Occipital lobe (tissue), 2 donors: ENCODE data around the gene ATP5MC2. TPM values are rescaled to one million over a fixed set of nuclear protein-coding genes. Genes with fewer than 3 reads are reported as not detected.
A peak's percentile ranks its signal among the peaks of the same experiment; 100 is the strongest.
"Not testable (repeated sequence)": the region's sequence is repeated elsewhere in the genome, so short reads cannot be mapped to it uniquely, and the experiment has no call there.

Experiments used
- DNase-seq: peaks from one replicate; lab custom pipeline; 2025; lab: John Stamatoyannopoulos, UW
- total RNA-seq: library from RNA; depleted of rRNA; stranded (reverse); fragments of >200 nt; gene quantifications from one replicate; pipeline ENCODE4 v1.2.3, GENCODE V29; 2014

ATP5MC2 gene
- total RNA-seq, 1 donor from 2014 or later = 61.8 TPM

- DNase-seq = no peak
Measured at GRCh38 chr12:53694756-53695151, 18.9 kb upstream of the ATP5MC2 start.

- no peak for DNase-seq
Measured at GRCh38 chr12:53688134-53688533, 12.3 kb upstream of the ATP5MC2 start.

GRCh38 chr12:53686436-53686835 lies 10.6 kb upstream of the ATP5MC2 start:
- no peak for DNase-seq

- no peak for DNase-seq
Measured at GRCh38 chr12:53684654-53685220, 8.9 kb upstream of the ATP5MC2 start.

- DNase-seq = no peak
Measured at GRCh38 chr12:53683983-53684382, 8.1 kb upstream of the ATP5MC2 start.

GRCh38 chr12:53683494-53683893 lies 7.6 kb upstream of the ATP5MC2 start:
- DNase-seq = no peak

GRCh38 chr12:53680061-53680460 lies 4.2 kb upstream of the ATP5MC2 start:
- DNase-seq = not testable (repeated sequence)

GRCh38 chr12:53677800-53678148 lies 1.9 kb upstream of the ATP5MC2 start:
- DNase-seq = no peak

- no peak for DNase-seq
Measured at GRCh38 chr12:53677016-53677799, 1.3 kb upstream of the ATP5MC2 start.

- no peak for DNase-seq
Measured at GRCh38 chr12:53676656-53677015, 753 bp upstream of the ATP5MC2 start.

GRCh38 chr12:53674977-53675700 lies 744 bp downstream of the ATP5MC2 start:
- DNase-seq = no peak

GRCh38 chr12:53670971-53671370 lies 4.9 kb downstream of the ATP5MC2 start:
- no peak for DNase-seq

GRCh38 chr12:53670308-53670707 lies 5.6 kb downstream of the ATP5MC2 start:
- no peak for DNase-seq

- DNase-seq = no peak
Measured at GRCh38 chr12:53667080-53667479, 8.8 kb downstream of the ATP5MC2 start.

- no peak for DNase-seq
Measured at GRCh38 chr12:53664936-53665335, 10.9 kb downstream of the ATP5MC2 start.

GRCh38 chr12:53664191-53664590 lies 11.7 kb downstream of the ATP5MC2 start:
- no peak for DNase-seq

- no peak for DNase-seq
Measured at GRCh38 chr12:53660041-53660440, 15.8 kb downstream of the ATP5MC2 start.

GRCh38 chr12:53659571-53659981 lies 16.3 kb downstream of the ATP5MC2 start:
- DNase-seq = no peak

GRCh38 chr12:53659011-53659551 lies 16.8 kb downstream of the ATP5MC2 start:
- DNase-seq = peak; percentile 66

GRCh38 chr12:53657041-53657440 lies 18.8 kb downstream of the ATP5MC2 start:
- DNase-seq = no peak

GRCh38 chr12:53653595-53653994 lies 22.3 kb downstream of the ATP5MC2 start:
- no peak for DNase-seq

GRCh38 chr12:53652366-53652765 lies 23.5 kb downstream of the ATP5MC2 start:
- no peak for DNase-seq
